ENCODE measurements around the gene CD6.

Gene CD6

GRCh38 chr11:60993615-60994014, 22.1 kb downstream of the CD6 start:
- no peak for DNase-seq (ENCODE audit: low read depth, low spot score)
- in situ Hi-C loops (cut with HindIII; ENCODE audit: low sequenced_read_pairs), result no loop called here
- no peak overlapping the region for H3K4me3 ChIP-seq (ENCODE audit: low read depth, low read length)
- TF ChIP-seq, protein P1, sequence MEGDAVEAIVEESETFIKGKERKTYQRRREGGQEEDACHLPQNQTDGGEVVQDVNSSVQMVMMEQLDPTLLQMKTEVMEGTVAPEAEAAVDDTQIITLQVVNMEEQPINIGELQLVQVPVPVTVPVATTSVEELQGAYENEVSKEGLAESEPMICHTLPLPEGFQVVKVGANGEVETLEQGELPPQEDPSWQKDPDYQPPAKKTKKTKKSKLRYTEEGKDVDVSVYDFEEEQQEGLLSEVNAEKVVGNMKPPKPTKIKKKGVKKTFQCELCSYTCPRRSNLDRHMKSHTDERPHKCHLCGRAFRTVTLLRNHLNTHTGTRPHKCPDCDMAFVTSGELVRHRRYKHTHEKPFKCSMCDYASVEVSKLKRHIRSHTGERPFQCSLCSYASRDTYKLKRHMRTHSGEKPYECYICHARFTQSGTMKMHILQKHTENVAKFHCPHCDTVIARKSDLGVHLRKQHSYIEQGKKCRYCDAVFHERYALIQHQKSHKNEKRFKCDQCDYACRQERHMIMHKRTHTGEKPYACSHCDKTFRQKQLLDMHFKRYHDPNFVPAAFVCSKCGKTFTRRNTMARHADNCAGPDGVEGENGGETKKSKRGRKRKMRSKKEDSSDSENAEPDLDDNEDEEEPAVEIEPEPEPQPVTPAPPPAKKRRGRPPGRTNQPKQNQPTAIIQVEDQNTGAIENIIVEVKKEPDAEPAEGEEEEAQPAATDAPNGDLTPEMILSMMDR (IDR thresholded peaks at IDR 0.05; ENCODE audit: low read depth, low read length), result no peak

DNA sequence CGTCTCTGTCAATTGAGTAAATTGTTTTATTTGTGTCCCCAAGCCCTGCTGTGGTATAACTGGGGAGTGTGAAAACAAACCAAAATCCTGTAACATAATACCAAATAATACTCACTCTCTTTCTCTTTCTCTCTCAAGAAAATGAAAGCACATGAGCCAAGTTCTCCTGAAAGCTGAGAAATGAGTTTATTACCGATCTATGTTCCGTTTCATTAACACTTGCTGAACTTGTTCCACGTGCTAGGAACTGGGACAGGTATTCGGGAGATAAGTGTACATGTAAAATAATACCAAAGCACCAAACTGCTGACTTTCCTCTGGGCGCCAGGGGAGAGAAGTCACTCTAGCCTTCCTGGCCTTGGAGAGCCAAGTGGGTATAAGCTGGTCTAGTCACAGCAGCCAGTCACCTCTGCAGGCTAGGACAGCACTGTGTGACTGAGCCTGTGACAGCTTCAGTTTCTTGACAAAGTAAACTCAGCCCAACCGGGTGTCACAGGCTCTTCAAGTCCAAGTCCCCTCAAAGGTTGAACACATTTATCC, 23.1 kb downstream of the CD6 start:
- TF ChIP-seq, protein P1 (IDR thresholded peaks at IDR 0.05; ENCODE audit: low read depth, low read length), result no peak
- H3K4me3 ChIP-seq (ENCODE audit: low read depth, low read length), result no peak overlapping the region
- DNase-seq (ENCODE audit: low read depth, low spot score), result no peak
- in situ Hi-C loops (cut with HindIII; ENCODE audit: low sequenced_read_pairs), result no loop called here

GRCh38 chr11:60995798-60996197, 24.3 kb downstream of the CD6 start:
- TF ChIP-seq, protein P1 (IDR thresholded peaks at IDR 0.05; ENCODE audit: low read depth, low read length), result no peak
- DNase-seq (ENCODE audit: low read depth, low spot score), result no peak
- H3K4me3 ChIP-seq (ENCODE audit: low read depth, low read length), result no peak overlapping the region
- in situ Hi-C loops (cut with HindIII; ENCODE audit: low sequenced_read_pairs), result no loop called here

DNA sequence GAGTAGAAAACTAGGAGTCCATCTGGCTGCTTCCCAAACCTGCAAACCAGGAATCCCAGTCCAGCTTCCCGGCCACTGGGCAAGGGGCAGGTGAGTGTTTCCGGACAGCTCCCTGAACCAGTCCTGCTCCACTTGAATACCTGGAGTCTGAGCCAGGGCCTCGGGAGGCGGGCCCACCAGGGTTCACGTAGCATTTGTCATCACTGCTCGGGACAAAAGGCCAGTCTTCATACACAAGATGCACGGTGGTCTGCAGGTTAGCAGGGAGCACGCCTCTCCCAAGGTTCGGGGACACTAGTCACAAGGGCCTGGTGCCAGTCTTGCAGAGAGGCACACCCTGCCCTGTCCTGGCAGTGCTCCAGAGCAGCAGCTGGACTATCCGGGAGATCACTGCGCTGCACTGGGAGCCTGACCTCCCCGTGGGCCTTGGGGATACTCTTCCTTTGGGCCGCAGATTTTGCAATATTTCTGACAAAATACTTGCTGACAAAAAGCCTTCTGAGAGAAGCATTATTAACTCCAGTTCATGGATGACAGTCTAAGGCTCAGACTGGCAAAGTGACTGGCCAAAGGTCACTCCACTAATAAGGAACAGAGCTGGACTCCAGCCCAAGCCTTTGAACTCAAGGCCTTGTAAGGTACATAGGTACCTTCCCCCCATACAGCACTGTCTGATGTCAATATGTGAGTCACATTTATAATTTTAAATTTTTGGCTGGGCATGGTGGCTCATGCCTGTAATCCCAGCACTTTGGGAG, 25.1 kb downstream of the CD6 start:
- TF ChIP-seq, protein P1 (IDR thresholded peaks at IDR 0.05; ENCODE audit: low read depth, low read length), result no peak
- in situ Hi-C loops (cut with HindIII; ENCODE audit: low sequenced_read_pairs), result no loop called here
- DNase-seq (ENCODE audit: low read depth, low spot score), result no peak
- no peak overlapping the region for H3K4me3 ChIP-seq (ENCODE audit: low read depth, low read length)

DNA sequence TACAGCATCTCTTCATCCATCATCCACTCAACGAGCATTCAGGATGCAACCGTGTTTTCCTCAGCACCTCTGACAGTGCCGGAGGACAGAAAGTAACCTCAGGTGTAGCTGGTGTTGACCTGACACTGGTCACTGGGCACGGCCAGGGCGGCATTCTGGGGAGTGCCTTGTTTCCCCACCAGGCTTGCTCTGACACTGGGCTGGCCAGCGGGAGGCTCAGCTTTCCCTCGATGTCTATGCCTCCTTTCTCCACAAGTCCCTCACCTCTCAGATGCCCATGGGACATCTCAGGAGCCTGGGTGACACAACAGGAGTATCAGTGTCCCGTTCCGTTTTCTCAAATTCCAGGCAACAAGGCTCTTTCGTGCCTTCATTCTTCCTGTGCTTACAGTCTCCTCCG, 28.9 kb downstream of the CD6 start:
- TF ChIP-seq, protein P1 (IDR thresholded peaks at IDR 0.05; ENCODE audit: low read depth, low read length), result no peak
- DNase-seq (ENCODE audit: low read depth, low spot score), result no peak
- H3K4me3 ChIP-seq (ENCODE audit: low read depth, low read length), result no peak overlapping the region
- in situ Hi-C loops (cut with HindIII; ENCODE audit: low sequenced_read_pairs), result no loop called here

DNA sequence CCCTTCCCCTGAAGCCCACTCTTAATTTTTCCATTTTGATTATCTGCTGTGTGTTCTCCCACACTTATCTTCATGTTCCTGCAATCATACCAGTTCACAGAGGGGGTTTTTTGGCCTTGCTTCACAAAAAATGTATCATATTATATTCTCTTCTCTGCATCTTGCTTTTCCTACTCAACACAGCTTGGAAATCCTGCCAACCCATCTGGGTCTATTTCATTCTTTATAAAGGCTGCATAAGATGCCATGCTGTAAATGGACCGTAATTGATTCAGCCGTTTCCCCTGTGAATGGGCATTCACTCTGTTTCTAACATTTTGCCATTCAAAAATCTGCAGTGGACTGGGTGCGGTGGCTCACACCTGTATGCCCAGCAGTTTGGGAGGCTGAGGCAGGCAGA, 30.5 kb downstream of the CD6 start:
- H3K4me3 ChIP-seq (ENCODE audit: low read depth, low read length), result no peak overlapping the region
- DNase-seq (ENCODE audit: low read depth, low spot score), result no peak
- TF ChIP-seq, protein P1 (IDR thresholded peaks at IDR 0.05; ENCODE audit: low read depth, low read length), result no peak
- in situ Hi-C loops (cut with HindIII; ENCODE audit: low sequenced_read_pairs), result no loop called here
